ENCODE results near the gene SCGB3A1.

SCGB3A1 gene

GRCh38 chr5:180583738-180584137 lies 7.6 kb downstream of the SCGB3A1 start:
- no peak for DNase-seq

- DNase-seq = no peak
Measured at GRCh38 chr5:180580681-180581080, 10.6 kb downstream of the SCGB3A1 start.

- DNase-seq = no peak
Measured at GRCh38 chr5:180575571-180575970, 15.7 kb downstream of the SCGB3A1 start.

GRCh38 chr5:180568914-180569313 lies 22.4 kb downstream of the SCGB3A1 start:
- no peak for DNase-seq

GRCh38 chr5:180563994-180564393 lies 27.3 kb downstream of the SCGB3A1 start:
- DNase-seq = no peak

GRCh38 chr5:180558232-180558631 lies 33.1 kb downstream of the SCGB3A1 start:
- DNase-seq = no peak

- no peak for DNase-seq
Measured at GRCh38 chr5:180557217-180557809, 34.0 kb downstream of the SCGB3A1 start.

- no peak for DNase-seq
Measured at GRCh38 chr5:180555168-180555921, 36.0 kb downstream of the SCGB3A1 start.

GRCh38 chr5:180553530-180553929 lies 37.8 kb downstream of the SCGB3A1 start:
- no peak for DNase-seq

GRCh38 chr5:180548563-180548962 lies 42.7 kb downstream of the SCGB3A1 start:
- no peak for DNase-seq

GRCh38 chr5:180545248-180545647 lies 46.1 kb downstream of the SCGB3A1 start:
- DNase-seq = no peak

GRCh38 chr5:180541710-180542109 lies 49.6 kb downstream of the SCGB3A1 start:
- no peak for DNase-seq

Measured in NCI-H2029 (cell line).